H9 (cell line): ENCODE results near the gene ATG7. TPM values are rescaled to one million over a fixed set of nuclear protein-coding genes. Genes with fewer than 3 reads are reported as not detected.

Source experiments
- DNase-seq: peaks from one replicate; pipeline ENCODE4 v3.0.0-alpha.2; 2017
- H2AFZ ChIP-seq: one replicate; pipeline ENCODE4 v1.6.1; 2013; ENCODE audit warnings: mild to moderate bottlenecking, low read length, control low read depth, moderate library complexity
- H2AK5ac ChIP-seq: 2 replicates; pipeline ENCODE4 v1.6.1; 2013; ENCODE audit warnings: low read length, control low read depth, mixed read lengths; ENCODE audit not compliant: insufficient read length
- H2BK120ac ChIP-seq: one replicate; pipeline ENCODE4 v1.6.1; 2013; ENCODE audit warnings: low read depth, mild to moderate bottlenecking, low read length, control low read depth, inconsistent platforms; ENCODE audit not compliant: poor library complexity, severe bottlenecking
- H2BK12ac ChIP-seq: 2 replicates; pipeline ENCODE4 v1.6.1; 2013; ENCODE audit warnings: low read length, control low read depth, mixed read lengths, low read depth; ENCODE audit not compliant: insufficient read length
- H2BK15ac ChIP-seq: 2 replicates; pipeline ENCODE4 v1.6.1; 2013; ENCODE audit warnings: low read depth, low read length, control low read depth
- H2BK20ac ChIP-seq: one replicate; pipeline ENCODE4 v1.6.1; 2013; ENCODE audit warnings: low read depth, mild to moderate bottlenecking, low read length, control low read depth, inconsistent platforms; ENCODE audit not compliant: poor library complexity, severe bottlenecking
- H2BK5ac ChIP-seq: 2 replicates; pipeline ENCODE4 v1.6.1; 2013; ENCODE audit warnings: low read length, control low read depth, mixed read lengths; ENCODE audit not compliant: insufficient read length
- H3K14ac ChIP-seq: 2 replicates; pipeline ENCODE4 v1.6.1; 2013; ENCODE audit warnings: low read length, control low read depth; ENCODE audit not compliant: insufficient read depth
- H3K18ac ChIP-seq: 2 replicates; pipeline ENCODE4 v1.6.1; 2013; ENCODE audit warnings: low read depth, mild to moderate bottlenecking, mixed read lengths, low read length, control low read depth; ENCODE audit not compliant: insufficient read length
- H3K23ac ChIP-seq: 2 replicates; pipeline ENCODE4 v1.6.1; 2013; ENCODE audit warnings: low read length, control low read depth, mixed read lengths, low read depth; ENCODE audit not compliant: insufficient read length
- H3K23me2 ChIP-seq: 2 replicates; pipeline ENCODE4 v1.6.1; 2013; ENCODE audit warnings: low read depth, mild to moderate bottlenecking, mixed read lengths, low read length, control low read depth; ENCODE audit not compliant: insufficient read length, poor library complexity, severe bottlenecking
- H3K27ac ChIP-seq: 2 replicates; pipeline ENCODE4 v1.5.1; 2013; ENCODE audit warnings: low read length, control low read depth, mixed read lengths, low read depth; ENCODE audit not compliant: insufficient read length
- H3K27me3 ChIP-seq: 2 replicates; pipeline ENCODE4 v1.6.1; 2013; ENCODE audit warnings: low read length, control low read depth, inconsistent platforms; ENCODE audit not compliant: insufficient read depth
- H3K4ac ChIP-seq: 2 replicates; pipeline ENCODE4 v1.6.1; 2013; ENCODE audit warnings: low read depth, mild to moderate bottlenecking, control low read depth, inconsistent platforms, low read length, moderate library complexity
- H3K4me1 ChIP-seq: 2 replicates; pipeline ENCODE4 v1.6.1; 2013; ENCODE audit warnings: low read length, control low read depth, inconsistent platforms; ENCODE audit not compliant: insufficient read depth
- H3K4me2 ChIP-seq: 2 replicates; pipeline ENCODE4 v1.6.1; 2013; ENCODE audit warnings: low read length, control low read depth, mixed read lengths; ENCODE audit not compliant: insufficient read length, insufficient read depth
- H3K56ac ChIP-seq: 2 replicates; pipeline ENCODE4 v1.6.1; 2013; ENCODE audit warnings: low read depth, mild to moderate bottlenecking, mixed read lengths, low read length, control low read depth; ENCODE audit not compliant: insufficient read length
- H3K79me1 ChIP-seq: 2 replicates; pipeline ENCODE4 v1.6.1; 2013; ENCODE audit warnings: low read depth, mild to moderate bottlenecking, moderate library complexity, low read length, control low read depth, inconsistent platforms; ENCODE audit not compliant: insufficient read depth, poor library complexity, severe bottlenecking
- H3K79me2 ChIP-seq: 2 replicates; pipeline ENCODE4 v1.6.1; 2013; ENCODE audit warnings: low read length, control low read depth, inconsistent platforms; ENCODE audit not compliant: insufficient read depth
- H3K9ac ChIP-seq: 2 replicates; pipeline ENCODE4 v1.6.1; 2013; ENCODE audit warnings: low read length, control low read depth, mixed read lengths; ENCODE audit not compliant: insufficient read length; ENCODE audit errors: extremely low read depth
- H3K9me3 ChIP-seq: one replicate; pipeline ENCODE4 v1.6.1; 2013; ENCODE audit warnings: low read depth, low read length, inconsistent platforms; ENCODE audit not compliant: control insufficient read depth
- H3T11ph ChIP-seq: one replicate; pipeline ENCODE4 v1.6.1; 2013; ENCODE audit warnings: mild to moderate bottlenecking, low read length, control low read depth, inconsistent platforms
- H4K20me1 ChIP-seq: one replicate; pipeline ENCODE4 v1.6.1; 2013; ENCODE audit not compliant: control insufficient read depth, insufficient read length, insufficient read depth
- H4K5ac ChIP-seq: 2 replicates; pipeline ENCODE4 v1.6.1; 2013; ENCODE audit warnings: low read depth, mild to moderate bottlenecking, mixed read lengths, low read length, control low read depth; ENCODE audit not compliant: insufficient read length
- H4K8ac ChIP-seq: replicated peaks from 2 replicates; pipeline ENCODE4 v1.6.1; 2013; ENCODE audit warnings: low read length, control low read depth, mixed read lengths, low read depth; ENCODE audit not compliant: insufficient read length
- H4K91ac ChIP-seq: 2 replicates; pipeline ENCODE4 v1.6.1; 2013; ENCODE audit warnings: low read depth, mild to moderate bottlenecking, moderate library complexity, mixed read lengths, low read length, control low read depth; ENCODE audit not compliant: insufficient read length
- H3K27ac Mint-ChIP-seq, 3 experiments: 2 replicates in 2 of 3; 3 replicates in 1 of 3; pipeline ENCODE4 v1.8.0; 2020 to 2021; ENCODE audit warnings: mixed read lengths in 3 of 3, mild to moderate bottlenecking in 1 of 3, moderate library complexity in 1 of 3
- H3K27me3 Mint-ChIP-seq: 2 replicates; pipeline ENCODE4 v1.8.0; 2021; ENCODE audit warnings: low read depth, mild to moderate bottlenecking, moderate library complexity, mixed read lengths
- H3K36me3 Mint-ChIP-seq, 3 experiments: 2 replicates in 2 of 3; 3 replicates in 1 of 3; pipeline ENCODE4 v1.8.0; 2020 to 2021; ENCODE audit warnings: low read depth in 3 of 3, mixed read lengths in 3 of 3; ENCODE audit not compliant: insufficient read depth in 1 of 3
- H3K4me1 Mint-ChIP-seq, 2 experiments: 2 replicates each; pipeline ENCODE4 v1.8.0; 2020; ENCODE audit warnings: mixed read lengths in 2 of 2
- H3K4me3 Mint-ChIP-seq, 2 experiments: 2 replicates in 1 of 2; 3 replicates in 1 of 2; pipeline ENCODE4 v1.8.0; 2020 to 2021; ENCODE audit warnings: mild to moderate bottlenecking in 2 of 2, mixed read lengths in 2 of 2, moderate library complexity in 1 of 2
- H3K9me3 Mint-ChIP-seq, 2 experiments: 2 replicates in 1 of 2; 3 replicates in 1 of 2; pipeline ENCODE4 v1.8.0; 2020; ENCODE audit warnings: mild to moderate bottlenecking in 2 of 2, mixed read lengths in 2 of 2, moderate library complexity in 1 of 2
- WGBS: extraction: QIAGEN DNeasy Blood & Tissue Kit; methylation state at CpG from one replicate; pipeline ENCODE4 v1.1.7; 2013; ENCODE audit warnings: missing lambda C conversion rate, low lambda C conversion rate, mixed read lengths; ENCODE audit not compliant: insufficient read length; ENCODE audit errors: extremely low coverage; 5-methylcytosine and 5-hydroxymethylcytosine counted together
- total RNA-seq: library from RNA; stranded (reverse); gene quantifications from 2 replicates; pipeline ENCODE4 v1.2.1, GENCODE V29; 2021
- TF ChIP-seq, protein P1 (sequence below): fragments of 200-600 bp; sonication (generic); conservative IDR thresholded peaks from 3 replicates; pipeline ENCODE4 v1.8.0; 2021; ENCODE audit warnings: antibody characterized with exemption, mild to moderate bottlenecking

Gene ATG7
- total RNA-seq, 1 experiment from 2014 or later, result 17.9 TPM

DNA sequence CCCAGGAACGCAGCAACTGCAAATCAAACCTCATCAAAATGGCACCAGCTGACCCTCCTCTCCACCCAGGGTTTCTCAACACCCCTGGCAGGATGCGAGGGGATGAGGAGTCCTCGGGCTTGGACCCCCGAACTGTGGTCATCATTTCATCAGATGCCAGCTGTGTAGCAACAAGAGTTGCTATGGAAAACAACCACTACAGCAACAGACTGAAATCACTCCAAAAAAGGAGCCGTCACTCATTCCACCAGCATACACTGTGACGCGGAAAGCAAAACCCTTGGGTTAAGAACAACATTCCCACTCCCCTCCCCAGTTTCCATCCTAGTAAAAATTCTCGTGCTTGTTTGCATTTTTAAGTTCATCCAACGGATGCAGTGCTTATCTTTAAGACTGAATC lies 331.4 kb downstream of the ATG7 start:
- Mint-ChIP-seq H3K4me1 (peaks cover 66 to 71% of the 10 kb centered on the region in 2 experiments), H3K9me3 (peaks cover 0 to 2% of the 10 kb centered on the region in 2 experiments; a peak in 2 of 5 replicates), H3K27ac (peak overlapping the region; percentile 6 to 72 (median 44); a peak in 5 of 7 replicates), H3K36me3 (peaks cover 13 to 30% (median 20%) of the 10 kb centered on the region in 3 experiments), H3K4me3 (no peak overlapping the region; a peak in 1 of 5 replicates), H3K27me3 (no peaks in the 10 kb centered on the region)
- no peak overlapping the region for H2AFZ ChIP-seq
- WGBS, result no CpG with 5 or more reads among the region's 9 CpGs
- TF ChIP-seq, protein P1, sequence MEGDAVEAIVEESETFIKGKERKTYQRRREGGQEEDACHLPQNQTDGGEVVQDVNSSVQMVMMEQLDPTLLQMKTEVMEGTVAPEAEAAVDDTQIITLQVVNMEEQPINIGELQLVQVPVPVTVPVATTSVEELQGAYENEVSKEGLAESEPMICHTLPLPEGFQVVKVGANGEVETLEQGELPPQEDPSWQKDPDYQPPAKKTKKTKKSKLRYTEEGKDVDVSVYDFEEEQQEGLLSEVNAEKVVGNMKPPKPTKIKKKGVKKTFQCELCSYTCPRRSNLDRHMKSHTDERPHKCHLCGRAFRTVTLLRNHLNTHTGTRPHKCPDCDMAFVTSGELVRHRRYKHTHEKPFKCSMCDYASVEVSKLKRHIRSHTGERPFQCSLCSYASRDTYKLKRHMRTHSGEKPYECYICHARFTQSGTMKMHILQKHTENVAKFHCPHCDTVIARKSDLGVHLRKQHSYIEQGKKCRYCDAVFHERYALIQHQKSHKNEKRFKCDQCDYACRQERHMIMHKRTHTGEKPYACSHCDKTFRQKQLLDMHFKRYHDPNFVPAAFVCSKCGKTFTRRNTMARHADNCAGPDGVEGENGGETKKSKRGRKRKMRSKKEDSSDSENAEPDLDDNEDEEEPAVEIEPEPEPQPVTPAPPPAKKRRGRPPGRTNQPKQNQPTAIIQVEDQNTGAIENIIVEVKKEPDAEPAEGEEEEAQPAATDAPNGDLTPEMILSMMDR, result no peak
- H3K79me2 ChIP-seq, result peaks cover 14% of the 10 kb centered on the region; the same call in 1 of the 2 replicates
- H2BK5ac ChIP-seq, result no peak overlapping the region
- no peak overlapping the region for H3K23ac ChIP-seq
- no peak overlapping the region for H3T11ph ChIP-seq
- H3K9me3 ChIP-seq, result no peaks in the 10 kb centered on the region
- H3K23me2 ChIP-seq, result no peaks in the 10 kb centered on the region
- peaks cover 3% of the 10 kb centered on the region for H3K79me1 ChIP-seq
- no peak for DNase-seq
- H4K8ac ChIP-seq, result no peak overlapping the region
- no peaks in the 10 kb centered on the region for H3K27me3 ChIP-seq
- no peak overlapping the region; the same call in 1 of the 2 replicates for H3K4ac ChIP-seq
- no peak overlapping the region for H2BK15ac ChIP-seq
- no peak overlapping the region for H3K27ac ChIP-seq
- H4K91ac ChIP-seq, result no peak overlapping the region
- H3K4me2 ChIP-seq, result no peak overlapping the region
- no peaks in the 10 kb centered on the region for H4K20me1 ChIP-seq
- H3K56ac ChIP-seq, result no peak overlapping the region
- H2AK5ac ChIP-seq, result no peak overlapping the region
- no peak overlapping the region for H2BK120ac ChIP-seq
- no peak overlapping the region for H2BK12ac ChIP-seq
- H3K18ac ChIP-seq, result peak overlapping the region; percentile 78
- H3K4me1 ChIP-seq, result peaks cover 13% of the 10 kb centered on the region; the same call in 1 of the 2 replicates
- no peak overlapping the region for H2BK20ac ChIP-seq
- no peak overlapping the region for H3K14ac ChIP-seq
- H3K9ac ChIP-seq, result no peak overlapping the region
- H4K5ac ChIP-seq, result no peak overlapping the region
